ENCODE measurements around the gene LY9.

DNA sequence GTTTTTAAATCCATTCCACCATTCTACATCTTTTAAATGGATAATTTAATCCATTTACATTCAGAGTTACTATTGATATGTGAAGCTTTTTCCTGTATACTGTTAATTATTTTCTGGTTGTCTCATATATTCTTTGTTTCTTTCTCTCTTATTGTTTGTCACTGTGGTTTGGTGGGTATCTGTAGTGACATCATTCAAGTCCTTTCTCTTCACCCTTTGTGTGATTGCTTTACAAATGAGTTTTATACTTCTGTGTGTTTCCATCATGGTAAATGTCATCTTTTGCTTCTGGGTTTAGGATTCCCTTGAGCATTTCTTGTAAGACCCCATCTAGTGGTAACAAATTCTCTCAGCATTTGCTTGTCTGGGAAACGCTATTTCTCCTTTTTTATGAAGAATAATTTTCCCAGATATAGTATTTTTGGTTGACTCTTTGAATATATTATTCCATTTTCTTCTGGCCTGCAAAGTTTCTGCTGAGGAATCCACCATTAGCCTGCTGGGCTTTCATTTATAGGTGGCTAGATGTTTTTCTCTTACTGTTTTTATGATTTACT is 10.2 kb downstream of the LY9 start:
- TF ChIP-seq EP300 (IDR thresholded peaks at IDR 0.05) (no peak), POLR2A (IDR thresholded peaks at IDR 0.05) (no peak)
- TF ChIP-seq, protein P1, sequence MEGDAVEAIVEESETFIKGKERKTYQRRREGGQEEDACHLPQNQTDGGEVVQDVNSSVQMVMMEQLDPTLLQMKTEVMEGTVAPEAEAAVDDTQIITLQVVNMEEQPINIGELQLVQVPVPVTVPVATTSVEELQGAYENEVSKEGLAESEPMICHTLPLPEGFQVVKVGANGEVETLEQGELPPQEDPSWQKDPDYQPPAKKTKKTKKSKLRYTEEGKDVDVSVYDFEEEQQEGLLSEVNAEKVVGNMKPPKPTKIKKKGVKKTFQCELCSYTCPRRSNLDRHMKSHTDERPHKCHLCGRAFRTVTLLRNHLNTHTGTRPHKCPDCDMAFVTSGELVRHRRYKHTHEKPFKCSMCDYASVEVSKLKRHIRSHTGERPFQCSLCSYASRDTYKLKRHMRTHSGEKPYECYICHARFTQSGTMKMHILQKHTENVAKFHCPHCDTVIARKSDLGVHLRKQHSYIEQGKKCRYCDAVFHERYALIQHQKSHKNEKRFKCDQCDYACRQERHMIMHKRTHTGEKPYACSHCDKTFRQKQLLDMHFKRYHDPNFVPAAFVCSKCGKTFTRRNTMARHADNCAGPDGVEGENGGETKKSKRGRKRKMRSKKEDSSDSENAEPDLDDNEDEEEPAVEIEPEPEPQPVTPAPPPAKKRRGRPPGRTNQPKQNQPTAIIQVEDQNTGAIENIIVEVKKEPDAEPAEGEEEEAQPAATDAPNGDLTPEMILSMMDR (IDR thresholded peaks at IDR 0.05), result no peak

All from tibial nerve (tissue), 4 donors.